ENCODE data around the gene GON4L.
"Not testable (repeated sequence)": the region's sequence is repeated elsewhere in the genome, so short reads cannot be mapped to it uniquely, and the experiment has no call there.

The GON4L gene

DNA sequence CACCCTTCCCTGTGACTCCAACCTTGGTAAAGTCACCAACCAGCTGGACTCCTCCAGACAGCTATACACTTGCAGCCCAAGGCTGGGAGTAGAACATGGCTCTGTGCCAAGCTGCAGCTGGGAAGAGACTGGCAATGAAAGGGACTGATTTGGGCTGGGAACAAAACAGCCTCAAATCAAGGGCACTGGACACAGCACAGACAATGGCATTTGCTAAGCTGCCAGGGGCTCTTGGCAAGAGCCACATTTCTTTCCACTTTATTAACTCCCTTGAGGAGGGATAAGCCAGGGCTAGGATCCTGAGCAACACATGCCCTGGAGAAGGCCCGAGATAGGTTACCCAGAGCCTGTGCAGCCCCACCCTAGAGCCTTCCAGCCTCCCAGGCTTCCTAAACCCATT, 14.4 kb upstream of the GON4L start:
- no peak for DNase-seq (ENCODE audit: low read depth in 3 of 3)

DNA sequence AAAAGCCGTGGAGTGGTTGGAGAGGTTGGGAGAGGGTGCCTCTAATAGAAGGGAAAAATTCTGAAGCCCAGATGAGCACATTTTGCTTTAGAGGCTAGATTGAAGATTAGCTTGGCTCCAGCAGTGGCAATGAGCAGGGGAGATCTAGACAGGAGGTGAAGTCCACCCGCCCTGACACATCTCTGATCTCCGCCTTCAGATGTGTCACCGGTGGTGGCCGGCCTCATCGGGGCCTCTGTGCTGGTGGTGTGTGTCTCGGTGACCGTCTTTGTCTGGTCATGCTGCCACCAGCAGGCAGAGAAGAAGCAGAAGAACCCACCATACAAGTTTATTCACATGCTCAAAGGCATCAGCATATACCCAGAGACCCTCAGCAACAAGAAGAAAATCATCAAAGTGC, 10.8 kb upstream of the GON4L start:
- DNase-seq (ENCODE audit: low read depth in 3 of 3), result no peak

DNA sequence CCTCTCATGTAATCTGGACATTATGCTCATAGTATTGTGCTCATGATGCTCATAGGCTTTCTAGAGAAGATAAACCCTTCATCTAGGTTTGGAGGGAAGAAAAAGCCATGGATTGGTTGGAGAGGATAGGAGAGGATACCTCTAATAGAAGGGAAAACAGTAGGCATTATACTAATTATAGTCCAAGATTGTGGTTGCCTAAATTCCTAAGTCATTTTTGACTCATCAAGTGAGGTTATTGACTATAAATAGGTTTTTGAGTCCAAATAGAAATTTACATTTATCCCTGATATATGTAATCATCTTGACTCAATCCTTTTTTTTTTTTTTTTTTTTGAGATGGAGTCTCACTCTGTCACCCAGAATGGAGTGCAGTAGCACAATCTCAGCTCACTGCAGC, 7.4 kb upstream of the GON4L start:
- no peak for DNase-seq (ENCODE audit: low read depth in 3 of 3)

DNA sequence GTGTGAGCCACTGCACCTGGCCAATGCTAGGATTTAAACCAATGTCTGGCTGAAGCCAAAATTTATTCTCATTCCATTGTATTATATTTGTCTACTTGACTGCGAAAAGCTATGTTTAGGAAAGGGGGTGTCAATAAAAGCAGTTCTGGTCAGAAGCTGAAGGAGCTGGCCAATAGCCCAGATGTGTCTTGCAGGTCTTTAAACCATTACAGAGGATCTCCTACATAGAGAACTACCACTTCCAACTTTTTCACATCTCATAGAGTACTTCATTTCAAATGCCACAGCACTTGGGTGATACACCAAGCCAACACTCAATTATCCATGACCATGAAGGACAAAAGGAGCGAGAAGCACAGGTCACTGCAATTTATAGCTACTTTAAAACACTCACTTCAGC, 4.9 kb upstream of the GON4L start:
- no peak for DNase-seq (ENCODE audit: low read depth in 3 of 3)

GRCh38 chr1:155860970-155861510, 4.0 kb upstream of the GON4L start:
- no peak for DNase-seq (ENCODE audit: low read depth in 3 of 3)

- peak in 1 of 3 experiments; percentile 41 for DNase-seq (ENCODE audit: low read depth in 3 of 3)
Measured at GRCh38 chr1:155859881-155860871, 3.2 kb upstream of the GON4L start.

DNA sequence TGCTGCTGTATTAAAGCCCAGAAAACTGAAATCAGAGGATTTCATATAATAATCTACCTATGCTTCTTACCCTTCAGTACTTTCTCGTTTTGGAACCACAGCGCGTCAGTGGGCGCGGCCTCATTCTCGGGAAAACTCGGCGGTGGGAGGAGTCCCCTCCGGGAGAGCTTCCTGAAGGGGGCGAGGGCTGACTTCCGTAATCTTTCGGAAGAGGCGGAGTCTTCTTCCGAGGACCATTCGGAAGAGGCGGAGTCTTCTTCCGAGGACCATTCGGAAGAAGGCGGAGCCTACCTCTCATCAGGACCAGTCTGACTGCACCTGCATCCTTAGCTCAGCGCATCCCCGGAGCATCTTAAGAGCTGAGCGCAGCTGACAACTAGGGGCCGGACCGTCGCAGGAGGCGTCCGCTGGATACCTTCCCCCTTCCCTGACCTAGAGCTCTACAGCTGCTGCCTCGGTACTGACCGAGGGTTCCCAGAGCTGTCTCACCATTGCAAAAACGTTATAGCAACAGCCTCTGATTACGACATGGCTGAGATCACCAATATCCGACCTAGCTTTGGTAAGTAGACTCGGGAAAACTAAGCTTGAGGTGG, 2.3 kb upstream of the GON4L start, which contains the start of gene SYT11:
Gene SYT11 (plus strand): TSS at position 334 of the 596 bp plus-strand sequence. CDS start 195 bp downstream, at position 529.
- DNase-seq (ENCODE audit: low read depth in 3 of 3), result peak; percentile 86 to 96 (median 91)

GRCh38 chr1:155858800-155859233, 1.8 kb upstream of the GON4L start:
- peak in 1 of 3 experiments; percentile 33 for DNase-seq (ENCODE audit: low read depth in 3 of 3)

DNA sequence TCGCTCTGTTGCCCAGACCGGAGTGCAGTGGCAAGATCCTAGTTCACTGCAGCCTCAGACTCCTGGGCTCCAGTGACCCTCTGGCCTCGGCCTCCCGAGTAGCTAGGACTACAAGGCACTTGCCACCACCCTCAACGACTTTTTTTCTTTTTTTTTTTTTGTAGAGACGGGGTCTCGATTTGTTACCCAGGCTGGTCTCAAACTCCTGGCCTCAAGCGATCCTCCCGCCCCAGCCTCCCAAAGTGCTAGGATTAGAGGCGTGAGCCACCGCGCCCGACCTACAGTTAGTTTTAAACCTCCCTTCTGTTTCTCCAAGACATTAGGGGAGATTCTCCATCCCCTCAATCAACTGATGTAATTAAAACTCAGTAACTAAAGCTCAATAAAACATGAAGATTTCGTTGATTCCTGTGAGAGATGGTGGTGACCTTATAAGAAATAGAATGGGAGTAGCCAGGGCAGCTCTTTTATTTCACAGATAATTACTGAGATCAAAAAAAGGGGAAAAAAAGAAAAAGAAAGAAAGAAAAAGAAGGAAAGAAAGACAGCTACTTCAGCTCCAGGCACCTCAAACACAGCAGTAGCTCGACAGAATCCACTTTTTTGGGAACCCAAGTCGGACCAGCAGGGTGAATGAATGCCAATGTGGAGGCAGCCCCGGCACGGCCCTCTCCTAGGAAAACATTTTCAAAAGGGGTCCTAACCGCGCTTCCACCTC, 598 bp downstream of the GON4L start:
- no peak for DNase-seq (ENCODE audit: low read depth in 3 of 3)

- no peak for DNase-seq (ENCODE audit: low read depth in 3 of 3)
Measured at GRCh38 chr1:155850345-155850744, 6.7 kb downstream of the GON4L start.

GRCh38 chr1:155847823-155848529, 9.0 kb downstream of the GON4L start:
- DNase-seq (ENCODE audit: low read depth in 3 of 3), result no peak

DNA sequence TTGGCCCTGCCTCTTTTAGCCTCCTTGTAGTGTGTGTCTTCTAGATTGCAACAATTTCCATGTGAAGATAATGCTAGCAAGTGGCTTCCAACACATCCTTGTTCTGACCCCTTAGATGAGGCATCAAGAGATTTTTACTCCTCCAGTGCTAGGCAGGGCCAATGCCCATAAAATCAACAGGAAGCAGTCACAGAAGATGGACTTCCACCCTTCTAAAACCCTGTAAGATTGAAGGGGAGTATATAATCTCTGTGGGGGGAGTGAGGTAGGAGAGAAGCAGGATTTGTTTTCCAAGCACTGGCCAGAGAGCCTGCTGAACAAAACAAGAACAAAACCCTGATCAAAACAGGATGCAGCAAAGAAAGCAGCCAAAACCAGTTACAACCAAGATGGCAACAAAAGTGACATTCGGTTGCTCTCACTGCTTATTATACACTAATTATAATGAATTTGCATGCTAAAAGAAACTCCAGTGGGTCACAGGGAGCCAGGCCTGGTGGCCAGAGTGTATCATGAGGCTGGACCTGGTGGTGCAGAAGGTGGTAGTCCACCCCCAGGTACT, 12.1 kb downstream of the GON4L start:
- no peak for DNase-seq (ENCODE audit: low read depth in 3 of 3)

DNA sequence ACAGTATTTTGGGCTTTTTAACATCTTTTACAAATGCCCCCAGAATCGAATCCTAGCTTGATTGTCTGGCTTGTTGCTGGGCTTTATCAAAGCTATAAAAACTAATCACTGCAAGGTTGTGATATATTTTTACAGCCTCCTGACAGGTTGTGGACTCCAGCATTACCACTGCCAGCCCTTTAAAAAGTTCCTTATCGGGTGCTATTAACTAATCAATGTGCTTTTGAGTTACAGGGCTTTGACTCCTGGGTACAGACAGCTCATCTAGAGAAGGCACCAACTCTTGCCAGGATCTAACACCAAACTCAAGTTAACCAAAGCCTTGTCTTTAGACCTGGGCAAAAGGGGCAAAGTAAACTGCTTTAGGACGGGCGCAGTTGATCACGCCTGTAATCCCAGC, 16.6 kb downstream of the GON4L start:
- no peak for DNase-seq (ENCODE audit: low read depth in 3 of 3)

- no peak for DNase-seq (ENCODE audit: low read depth in 3 of 3)
Measured at GRCh38 chr1:155835548-155835947, 21.5 kb downstream of the GON4L start.

GRCh38 chr1:155834927-155835399, 22.1 kb downstream of the GON4L start:
- not testable (repeated sequence) for DNase-seq (ENCODE audit: low read depth in 3 of 3)

DNA sequence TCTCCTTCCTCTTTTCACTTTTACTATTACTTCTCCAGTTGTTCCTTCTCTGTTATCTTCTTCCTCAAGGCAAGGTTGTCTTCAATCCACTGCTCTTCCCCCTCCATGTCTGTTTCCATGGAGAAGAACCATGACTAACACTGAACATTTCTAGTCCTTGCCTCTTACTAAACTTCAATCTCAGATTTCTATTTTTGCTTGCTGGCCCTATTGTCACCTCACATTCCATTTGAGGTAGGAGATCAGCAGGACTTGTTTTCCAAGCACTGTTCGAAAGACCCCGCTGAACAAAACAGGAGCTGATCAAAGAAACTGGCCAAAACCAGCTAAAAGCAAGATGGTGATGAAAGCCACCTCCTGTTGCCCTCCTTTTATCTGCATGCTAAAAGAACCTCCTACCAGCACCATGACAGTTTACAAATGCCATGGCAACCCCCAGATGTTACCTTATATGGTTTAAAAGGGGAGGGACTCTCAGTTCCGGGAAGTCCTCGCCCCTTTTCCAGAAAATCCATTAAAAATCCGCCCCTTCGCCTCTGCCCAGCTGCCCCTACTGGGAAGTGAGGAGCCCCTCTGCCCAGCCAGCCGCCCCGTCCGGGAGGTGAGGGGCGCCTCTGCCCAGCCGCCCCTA, 22.6 kb downstream of the GON4L start:
- no peak for DNase-seq (ENCODE audit: low read depth in 3 of 3)

DNA sequence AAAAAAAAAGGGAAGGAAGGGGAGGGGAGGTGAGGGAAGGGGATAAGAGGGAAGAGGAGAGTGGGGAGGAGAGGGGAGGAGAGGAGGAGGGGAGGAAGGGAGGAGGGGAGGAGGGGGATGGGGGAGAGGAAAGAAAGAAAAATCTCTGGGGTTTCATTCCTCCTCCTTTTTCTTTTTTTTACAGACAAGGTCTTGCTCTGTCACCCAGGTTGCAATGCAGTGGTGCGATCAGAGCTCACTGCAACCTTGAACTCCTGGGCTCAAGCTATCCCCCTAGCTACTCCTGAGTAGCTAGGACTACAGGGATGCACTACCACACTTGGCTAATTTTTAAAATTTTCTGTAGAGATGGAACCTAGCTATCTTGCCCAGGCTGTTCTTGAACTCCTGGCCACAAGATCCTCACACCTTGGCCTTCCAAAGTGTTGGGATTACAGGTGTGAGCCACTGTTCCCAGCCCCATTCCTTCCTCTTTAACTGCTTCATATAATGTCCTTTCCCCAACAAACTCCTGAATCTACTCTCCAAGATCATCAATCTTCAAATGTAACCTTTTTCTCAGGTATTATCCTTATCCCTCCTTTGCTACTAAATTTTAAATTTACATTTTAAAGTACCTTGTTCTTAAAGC, 23.2 kb downstream of the GON4L start:
- no peak for DNase-seq (ENCODE audit: low read depth in 3 of 3)

- no peak for DNase-seq (ENCODE audit: low read depth in 3 of 3)
Measured at GRCh38 chr1:155831279-155831976, 25.6 kb downstream of the GON4L start.

DNA sequence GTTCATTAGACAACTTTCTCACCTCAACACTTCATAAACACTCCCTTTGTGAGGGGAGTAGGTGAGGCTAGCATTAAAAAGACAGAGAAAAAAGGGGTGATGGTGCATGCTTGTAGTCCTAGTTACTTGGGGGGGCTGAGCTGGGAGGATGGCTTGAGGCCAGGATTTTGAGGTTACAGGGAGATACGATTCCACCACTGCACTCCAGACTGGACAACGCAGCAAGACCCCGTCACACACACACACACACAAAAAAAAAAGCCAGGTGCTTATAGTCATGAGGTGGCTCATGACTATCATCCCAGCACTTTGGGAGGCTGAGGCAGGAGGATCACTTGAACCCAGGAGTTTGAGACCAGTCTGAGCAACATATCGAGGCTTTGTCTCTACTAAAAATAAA, 29.6 kb downstream of the GON4L start:
- no peak for DNase-seq (ENCODE audit: low read depth in 3 of 3)

All from stimulated activated CD4-positive, alpha-beta T cell treated with anti-CD3 and anti-CD28 coated beads, TNF-alpha, amount 100 ng/mL, for 24 hours (primary cell).